CD1c-positive myeloid dendritic cell (primary cell): ENCODE results near the gene KCND2.
"Not testable (repeated sequence)": the region's sequence is repeated elsewhere in the genome, so short reads cannot be mapped to it uniquely, and the experiment has no call there.

Experiments
- DNase-seq: peaks from one replicate; pipeline ENCODE4 v3.0.0-alpha.2; 2016; ENCODE audit errors: extremely low spot score

KCND2 gene

GRCh38 chr7:120502132-120502531 is 229.2 kb downstream of the KCND2 start:
- DNase-seq, result no peak

- no peak for DNase-seq
Observed at GRCh38 chr7:120502825-120503224, 229.8 kb downstream of the KCND2 start.

GRCh38 chr7:120504386-120504785 is 231.4 kb downstream of the KCND2 start:
- DNase-seq, result no peak

- DNase-seq, result no peak
Observed at GRCh38 chr7:120505770-120506169, 232.8 kb downstream of the KCND2 start.

- no peak for DNase-seq
Observed at GRCh38 chr7:120512701-120513100, 239.7 kb downstream of the KCND2 start.

- DNase-seq, result no peak
Observed at GRCh38 chr7:120519224-120519623, 246.2 kb downstream of the KCND2 start.

- no peak for DNase-seq
Observed at GRCh38 chr7:120521761-120522737, 249.1 kb downstream of the KCND2 start.

- DNase-seq, result no peak
Observed at GRCh38 chr7:120523985-120524384, 251.0 kb downstream of the KCND2 start.

GRCh38 chr7:120526902-120527509 is 254.0 kb downstream of the KCND2 start:
- no peak for DNase-seq

- DNase-seq, result no peak
Observed at GRCh38 chr7:120529736-120530135, 256.8 kb downstream of the KCND2 start.

GRCh38 chr7:120538335-120538734 is 265.4 kb downstream of the KCND2 start:
- no peak for DNase-seq

GRCh38 chr7:120539321-120539720 is 266.3 kb downstream of the KCND2 start:
- DNase-seq, result no peak

- no peak for DNase-seq
Observed at GRCh38 chr7:120547605-120548004, 274.6 kb downstream of the KCND2 start.

- no peak for DNase-seq
Observed at GRCh38 chr7:120550494-120551048, 277.6 kb downstream of the KCND2 start.

GRCh38 chr7:120553491-120553890 is 280.5 kb downstream of the KCND2 start:
- DNase-seq, result no peak

- DNase-seq, result no peak
Observed at GRCh38 chr7:120554960-120555571, 282.1 kb downstream of the KCND2 start.

GRCh38 chr7:120564145-120564544 is 291.2 kb downstream of the KCND2 start:
- no peak for DNase-seq

- no peak for DNase-seq
Observed at GRCh38 chr7:120567204-120567603, 294.2 kb downstream of the KCND2 start.

- not testable (repeated sequence) for DNase-seq
Observed at GRCh38 chr7:120578657-120579056, 305.7 kb downstream of the KCND2 start.

GRCh38 chr7:120582916-120583315 is 309.9 kb downstream of the KCND2 start:
- no peak for DNase-seq

- no peak for DNase-seq
Observed at GRCh38 chr7:120583899-120584586, 311.1 kb downstream of the KCND2 start.

GRCh38 chr7:120586571-120586970 is 313.6 kb downstream of the KCND2 start:
- DNase-seq, result no peak
